ENCODE data around the gene C10orf143. TPM values are rescaled to one million over a fixed set of nuclear protein-coding genes. Genes with fewer than 3 reads are reported as not detected.

The C10orf143 gene
- polyA plus RNA-seq, 1 donor: 3.1 TPM

Other genes starting within 250 kb of the C10orf143 start
- gene EBF3, start 146.6 kb downstream of the C10orf143 start, polyA plus RNA-seq (ENCODE audit: insufficient read length): 71.1 TPM
- 54.4 TPM for gene GLRX3, start 25.6 kb upstream of the C10orf143 start, polyA plus RNA-seq (ENCODE audit: insufficient read length)